HG03342 (cell line): ENCODE results near the gene CATSPER4.
"Not testable (repeated sequence)": the region's sequence is repeated elsewhere in the genome, so short reads cannot be mapped to it uniquely, and the experiment has no call there.

Experiments
- ATAC-seq: cut with Tn5 transposase; IDR thresholded peaks from one replicate; pipeline ENCODE4 v1.9.1; 2021; ENCODE audit warnings: mild to moderate bottlenecking, moderate library complexity; ENCODE audit not compliant: unreplicated experiment

Gene CATSPER4

DNA sequence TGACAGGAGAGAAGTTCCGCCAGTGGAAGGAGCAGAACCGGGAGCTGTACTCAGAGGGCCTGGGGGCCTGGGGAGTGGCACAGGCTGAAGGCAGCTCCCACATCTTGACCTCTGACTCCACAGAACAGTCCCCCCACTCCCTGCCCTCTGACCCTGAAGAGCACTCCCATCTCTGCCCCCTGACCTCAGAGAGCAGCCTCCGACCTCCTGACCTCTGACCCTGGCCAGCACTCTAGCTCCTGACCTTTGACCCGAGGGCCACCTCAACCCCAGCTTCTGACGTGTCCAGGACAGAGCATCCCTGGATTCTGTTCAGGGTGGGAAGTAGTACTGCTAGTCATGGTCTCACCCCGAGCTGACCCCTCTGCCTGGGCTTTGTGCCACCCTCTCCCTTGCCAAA is 1.1 kb upstream of the CATSPER4 start:
- ATAC-seq, result no peak

DNA sequence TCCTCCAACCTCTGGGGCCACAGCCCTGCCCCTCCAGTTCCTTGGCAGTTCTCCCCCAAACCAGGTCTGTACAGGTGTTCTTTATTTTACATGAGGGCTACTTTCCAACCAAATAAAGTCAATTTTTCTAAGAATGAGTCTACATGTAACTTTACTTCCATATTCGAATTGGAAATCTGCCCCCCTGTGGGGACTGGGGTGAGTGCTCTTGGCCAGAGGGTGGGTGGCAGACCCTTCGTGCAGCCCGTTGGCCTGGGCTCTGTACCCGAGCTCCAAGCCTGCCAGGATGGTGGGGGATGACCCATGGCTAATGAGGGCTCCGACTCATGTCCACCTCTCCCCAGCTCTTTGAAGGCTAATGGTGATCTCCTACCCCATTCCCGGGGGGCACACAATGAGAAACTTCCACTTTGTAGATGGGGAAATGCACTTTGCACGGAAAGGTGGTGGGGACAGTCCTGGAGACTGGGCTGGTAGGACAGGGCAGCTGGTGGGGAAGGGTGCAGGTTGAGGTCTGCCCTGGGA is 589 bp upstream of the CATSPER4 start:
- no peak for ATAC-seq

GRCh38 chr1:26191739-26192138 is 1.3 kb downstream of the CATSPER4 start:
- no peak for ATAC-seq

GRCh38 chr1:26195805-26196204 is 5.4 kb downstream of the CATSPER4 start:
- ATAC-seq, result no peak

GRCh38 chr1:26197301-26197700 is 6.9 kb downstream of the CATSPER4 start:
- no peak for ATAC-seq

DNA sequence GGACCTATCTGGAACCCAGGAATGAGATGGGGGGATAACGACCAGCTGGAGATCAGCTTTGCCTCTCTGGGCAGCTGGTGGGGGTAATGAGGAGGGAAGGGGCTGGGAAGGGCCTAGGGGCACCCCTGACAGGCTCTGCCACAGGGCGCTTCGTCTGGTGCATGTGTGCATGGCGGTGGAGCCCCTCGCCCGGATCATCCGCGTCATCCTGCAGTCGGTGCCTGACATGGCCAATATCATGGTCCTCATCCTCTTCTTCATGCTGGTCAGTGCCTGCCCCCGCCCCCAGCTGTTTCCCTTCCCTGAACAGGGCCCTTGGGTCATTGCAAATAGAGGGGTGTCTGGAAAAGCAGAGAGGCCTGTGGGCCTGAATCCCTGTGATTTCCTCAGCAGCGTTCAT is 7.4 kb downstream of the CATSPER4 start:
- no peak for ATAC-seq

DNA sequence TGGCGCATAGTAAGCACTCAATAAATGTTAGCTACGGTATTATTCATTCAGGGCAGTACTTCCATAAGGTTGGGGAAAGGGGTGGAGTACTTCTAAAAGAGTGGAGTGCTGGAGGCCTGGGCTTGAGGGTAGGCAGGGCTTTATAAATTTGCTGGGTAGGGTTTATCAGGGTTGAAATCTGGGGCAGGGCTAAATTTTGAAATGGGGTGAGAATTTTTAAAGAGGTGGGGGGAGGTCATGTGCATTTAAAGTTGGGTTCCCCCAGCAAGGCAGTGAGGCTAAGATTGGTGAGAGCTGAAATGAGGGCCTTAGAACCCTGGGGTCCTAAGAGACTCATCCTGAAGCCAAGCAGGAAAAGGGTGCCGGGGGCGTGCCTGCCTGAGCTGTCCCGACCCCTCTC is 10.0 kb downstream of the CATSPER4 start:
- no peak for ATAC-seq

DNA sequence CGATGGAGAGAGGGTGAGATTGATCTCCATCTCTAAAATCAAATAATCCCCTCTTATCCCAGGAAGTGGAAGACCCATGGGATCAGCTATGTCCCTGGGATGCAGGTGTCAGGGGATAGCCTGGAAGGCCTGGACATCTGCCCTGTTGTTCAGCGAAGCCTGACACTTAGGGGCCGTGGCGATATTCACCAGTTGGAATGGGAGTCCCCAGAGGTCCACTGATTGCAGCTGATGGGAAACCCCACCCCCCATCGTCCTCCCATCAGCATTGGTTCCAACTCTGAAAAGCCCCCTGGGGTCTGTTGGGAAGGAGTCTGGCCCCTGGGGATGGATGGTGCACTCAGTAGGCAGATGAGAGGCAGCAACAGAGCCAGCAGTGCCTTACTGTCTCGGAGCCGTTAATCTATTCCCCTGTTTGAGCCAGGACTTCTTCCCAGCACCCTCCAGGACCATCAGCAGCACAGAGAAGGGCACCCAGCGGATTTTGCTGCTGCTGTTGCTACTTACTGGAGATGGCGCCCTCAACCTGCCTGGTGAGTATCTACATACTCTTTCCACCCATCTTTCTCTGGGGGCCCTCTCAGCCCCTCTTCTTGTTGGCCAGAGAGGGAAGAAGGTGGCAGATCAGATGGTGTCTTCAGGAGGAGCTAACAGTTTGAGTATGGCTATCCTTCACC is 13.4 kb downstream of the CATSPER4 start:
- ATAC-seq, result no peak

DNA sequence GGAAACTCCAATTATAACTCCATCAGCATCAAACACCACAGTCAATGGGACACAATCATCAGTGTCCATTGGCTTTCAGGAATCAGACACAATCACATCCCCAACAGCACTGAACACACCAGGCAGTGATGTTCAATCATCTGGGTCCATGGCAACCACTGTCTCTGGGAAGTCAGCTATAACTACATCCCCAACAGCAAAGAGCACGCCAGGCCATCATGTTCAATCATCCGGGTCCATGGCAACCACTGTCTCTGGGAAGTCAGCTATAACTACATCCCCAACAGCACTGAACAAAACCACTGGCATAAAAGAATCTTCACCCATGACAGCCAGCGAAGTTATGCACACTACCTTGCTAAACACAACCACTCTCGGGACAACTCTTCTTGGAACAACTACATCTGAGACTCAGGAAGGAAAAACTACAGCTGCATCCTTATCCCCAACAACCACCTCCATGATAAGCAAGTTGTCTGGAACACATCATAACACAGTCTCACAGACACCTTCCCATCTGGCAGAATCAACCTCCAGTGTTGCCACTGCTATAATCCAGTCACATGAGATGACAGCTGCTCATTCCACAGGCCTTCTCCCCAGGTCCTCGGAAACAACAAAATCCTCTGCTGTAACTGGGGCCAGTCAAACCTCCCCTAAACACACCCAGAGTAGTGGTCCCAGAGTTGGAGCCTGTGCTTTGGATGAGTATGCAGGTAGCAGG is 19.9 kb downstream of the CATSPER4 start:
- no peak for ATAC-seq

DNA sequence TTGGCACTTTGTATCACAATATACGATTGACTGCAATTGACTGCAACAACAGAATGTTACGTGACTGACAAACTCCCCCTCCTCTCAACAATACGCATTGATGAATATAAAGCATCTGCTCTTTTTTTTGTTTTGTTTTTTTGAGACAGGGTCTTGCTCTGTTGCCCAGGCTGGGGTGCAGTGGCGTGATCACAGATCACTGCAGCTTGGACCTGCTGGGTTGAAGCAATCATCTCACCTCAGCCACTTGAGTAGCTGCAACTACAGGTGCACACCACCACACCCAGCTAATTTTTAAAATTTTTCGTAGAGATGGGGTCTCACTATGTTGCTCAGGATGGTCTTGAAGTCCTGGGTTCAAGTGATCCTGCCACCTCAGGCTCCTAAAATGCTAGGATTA is 22.3 kb downstream of the CATSPER4 start:
- no peak for ATAC-seq

- no peak for ATAC-seq
Observed at GRCh38 chr1:26213335-26213905, 23.0 kb downstream of the CATSPER4 start.

DNA sequence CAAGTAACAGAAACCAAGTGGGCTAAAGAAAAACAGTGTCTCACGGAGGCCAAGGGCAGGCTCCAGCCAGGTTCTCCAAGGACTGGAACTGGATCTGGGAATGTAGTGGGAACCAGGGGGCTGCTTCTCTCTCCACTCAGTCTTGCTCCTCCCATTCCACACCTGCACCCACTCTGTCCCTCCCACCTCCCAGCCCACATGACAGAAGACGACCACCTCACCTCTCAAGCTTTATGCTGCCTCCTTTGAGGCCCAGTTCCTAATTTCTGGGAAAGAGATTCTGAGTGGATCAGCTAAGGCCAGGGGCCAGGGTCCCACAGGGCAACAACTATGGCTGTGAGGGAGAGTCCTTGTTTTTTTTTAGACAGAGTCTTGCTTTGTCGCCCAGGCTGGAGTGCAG is 24.8 kb downstream of the CATSPER4 start:
- no peak for ATAC-seq

GRCh38 chr1:26218906-26219494 is 28.6 kb downstream of the CATSPER4 start:
- no peak for ATAC-seq

GRCh38 chr1:26220199-26220912 is 30.0 kb downstream of the CATSPER4 start:
- ATAC-seq, result no peak

- ATAC-seq, result no peak
Observed at GRCh38 chr1:26221094-26221493, 30.7 kb downstream of the CATSPER4 start.

DNA sequence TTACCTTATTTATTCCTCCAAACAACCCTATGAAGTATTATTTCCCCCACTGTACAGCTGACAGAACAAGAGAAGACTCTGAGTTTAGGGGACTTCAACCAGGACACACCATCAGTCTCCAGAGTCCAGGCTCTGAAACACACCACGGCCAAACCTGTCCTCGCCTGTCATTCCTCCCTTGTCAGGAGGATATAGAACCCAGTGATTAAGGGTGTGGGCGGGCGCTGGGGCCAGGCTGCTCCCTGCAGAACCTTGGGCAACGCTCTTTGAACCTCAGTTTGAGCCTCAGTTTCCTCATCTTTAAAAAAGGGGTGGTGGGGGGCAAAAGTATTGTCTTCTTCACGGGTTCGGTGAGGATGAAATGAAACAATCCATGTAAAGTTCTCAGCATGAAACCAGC is 34.2 kb downstream of the CATSPER4 start:
- no peak for ATAC-seq

DNA sequence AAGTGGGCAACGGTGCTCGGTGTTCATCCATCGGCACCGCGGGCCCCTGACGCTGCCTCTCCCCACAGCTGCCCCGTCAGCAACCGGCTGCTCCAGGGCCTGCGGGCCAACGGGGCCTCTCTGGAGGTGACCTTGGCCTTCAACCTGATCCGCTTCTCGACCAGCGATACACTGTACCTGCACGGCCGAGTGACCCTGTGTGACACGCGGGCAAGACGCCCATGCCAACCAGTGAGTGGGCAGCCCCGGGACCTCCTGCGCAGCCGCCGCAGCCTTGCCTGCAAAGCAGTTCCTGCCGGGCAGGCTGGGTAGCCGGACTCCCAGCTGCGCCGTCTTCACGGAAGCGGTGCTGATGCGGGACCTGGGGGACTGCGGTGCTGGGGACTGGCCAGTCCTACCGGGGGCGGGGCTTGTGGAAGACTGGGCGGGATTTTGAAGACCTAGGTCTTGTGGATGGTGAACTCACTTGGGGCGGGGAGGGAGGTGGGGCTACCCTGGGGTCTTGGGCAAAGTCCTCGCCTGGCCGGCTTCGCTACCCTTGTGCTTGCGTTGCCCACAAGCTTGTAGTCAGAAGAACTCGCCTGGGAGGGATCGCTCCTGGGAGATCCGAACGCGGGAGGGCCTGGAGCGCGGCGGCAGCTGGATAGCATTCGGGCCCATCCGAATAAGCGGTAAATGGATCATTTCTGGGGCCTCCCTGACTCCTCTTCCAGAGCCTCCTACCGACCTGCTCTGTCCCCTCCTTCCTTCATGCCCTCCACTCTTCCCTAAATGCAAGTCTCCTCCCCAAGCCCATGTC is 34.8 kb downstream of the CATSPER4 start:
- ATAC-seq, result no peak

DNA sequence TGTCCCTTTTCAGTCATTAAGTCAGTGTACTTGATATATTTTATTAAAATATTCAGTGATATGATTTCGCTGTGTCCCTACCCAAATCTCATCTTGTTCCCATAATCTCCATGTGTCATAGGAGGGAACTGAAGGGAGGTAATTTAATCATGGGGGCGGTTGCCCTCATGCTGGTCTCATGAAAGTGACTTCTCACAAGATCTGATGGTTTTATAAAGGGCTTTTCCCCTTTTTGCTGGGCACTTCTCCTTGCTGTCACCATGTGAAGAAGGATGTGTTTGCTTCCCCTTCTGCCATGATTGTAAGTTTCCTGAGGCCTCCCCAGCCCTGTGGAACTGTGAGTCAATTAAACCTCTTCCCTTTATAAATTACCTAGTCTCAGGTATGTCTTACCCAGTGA is 40.3 kb downstream of the CATSPER4 start:
- not testable (repeated sequence) for ATAC-seq

- ATAC-seq, result peak; percentile 92
Observed at GRCh38 chr1:26233903-26234643, 43.7 kb downstream of the CATSPER4 start, which contains the start of gene CEP85. CEP85 (plus strand) TSS chr1:26234200; CDS start chr1:26239784, 5,584 bp downstream.
